HEK293T (cell line): Measurements from ENCODE around the gene CYP17A1.

Experiments
- CTCF ChIA-PET: fragments of 350-600 bp; formaldehyde crosslinking; extraction: SDS; loops from one replicate; lab custom pipeline; 2021; ENCODE audit warnings: antibody characterized with exemption, inconsistent platforms; lab: Yijun Ruan, JAX
- POLR2A ChIA-PET: fragments of 350-600 bp; formaldehyde crosslinking; extraction: SDS; loops from one replicate; lab custom pipeline; 2020; ENCODE audit warnings: antibody characterized with exemption, inconsistent platforms; lab: Yijun Ruan, JAX
- DNase-seq: peaks from one replicate; pipeline ENCODE4 v3.0.0; 2012; ENCODE audit warnings: mixed read lengths; ENCODE audit errors: extremely low spot score
- ARNT ChIP-seq: fragments of 450-650 bp; IDR thresholded peaks from 2 replicates; pipeline ENCODE4 v1.6.1; 2017; ENCODE audit warnings: mild to moderate bottlenecking
- BHLHE40 ChIP-seq: fragments of 450-650 bp; IDR thresholded peaks from 2 replicates; pipeline ENCODE4 v1.6.1; 2016; ENCODE audit warnings: mild to moderate bottlenecking, moderate library complexity, borderline replicate concordance
- ELF4 ChIP-seq: fragments of 450-650 bp; IDR thresholded peaks from 2 replicates; pipeline ENCODE4 v1.6.1; 2017; ENCODE audit warnings: antibody characterized with exemption
- FOXA1 ChIP-seq: fragments of 450-650 bp; IDR thresholded peaks from 2 replicates; pipeline ENCODE4 v1.6.1; 2016; ENCODE audit warnings: mild to moderate bottlenecking
- FOXK2 ChIP-seq: fragments of 450-650 bp; IDR thresholded peaks from 2 replicates; pipeline ENCODE4 v1.6.1; 2016; ENCODE audit warnings: mild to moderate bottlenecking
- FOXM1 ChIP-seq: fragments of 450-650 bp; IDR thresholded peaks from 2 replicates; pipeline ENCODE4 v1.6.1; 2017; ENCODE audit warnings: mild to moderate bottlenecking, borderline replicate concordance
- HDGF ChIP-seq: fragments of 450-650 bp; IDR thresholded peaks from 2 replicates; pipeline ENCODE4 v1.6.1; 2017; ENCODE audit warnings: antibody characterized with exemption, borderline replicate concordance
- LEF1 ChIP-seq: fragments of 450-650 bp; IDR thresholded peaks from 2 replicates; pipeline ENCODE4 v1.6.1; 2017; ENCODE audit warnings: mild to moderate bottlenecking, borderline replicate concordance
- NFRKB ChIP-seq: fragments of 450-650 bp; IDR thresholded peaks from 2 replicates; pipeline ENCODE4 v1.6.1; 2016; ENCODE audit warnings: mild to moderate bottlenecking, moderate library complexity
- PKNOX1 ChIP-seq: fragments of 450-650 bp; IDR thresholded peaks from 2 replicates; pipeline ENCODE4 v1.6.1; 2016
- SP1 ChIP-seq: fragments of 450-650 bp; IDR thresholded peaks from 2 replicates; pipeline ENCODE4 v1.6.1; 2017
- SUZ12 ChIP-seq: fragments of 450-650 bp; IDR thresholded peaks from 2 replicates; pipeline ENCODE4 v1.6.1; 2016; ENCODE audit warnings: mild to moderate bottlenecking
- TARDBP ChIP-seq: fragments of 450-650 bp; IDR thresholded peaks from 2 replicates; pipeline ENCODE4 v1.6.1; 2016

The CYP17A1 gene

GRCh38 chr10:102782673-102783551 is 54.3 kb downstream of the CYP17A1 start:
- CTCF ChIA-PET, result no interaction called here
- POLR2A ChIA-PET, result no interaction called here
- no peak for TF ChIP-seq LEF1
- TF ChIP-seq BHLHE40, result no peak
- TF ChIP-seq TARDBP, result no peak
- TF ChIP-seq PKNOX1, result no peak
- DNase-seq, result no peak

- ChIA-PET POLR2A (no interaction called here), CTCF (no interaction called here)
These were observed 55.2 kb downstream of the CYP17A1 start for GRCh38 chr10:102781921-102782557.

GRCh38 chr10:102781090-102781920 is 55.9 kb downstream of the CYP17A1 start:
- TF ChIP-seq TARDBP (no peak), PKNOX1 (no peak), FOXK2 (no peak), BHLHE40 (no peak), HDGF (no peak), ARNT (no peak), FOXA1 (no peak), FOXM1 (no peak)
- ChIA-PET CTCF (no interaction called here), POLR2A (no interaction called here)
- DNase-seq, result no peak

More at GRCh38 chr10:102781921-102782557, 55.2 kb downstream of the CYP17A1 start:
- no peak for TF ChIP-seq ELF4
- no peak for TF ChIP-seq SP1
- no peak for TF ChIP-seq SUZ12
- no peak for TF ChIP-seq HDGF
- TF ChIP-seq LEF1, result no peak
- TF ChIP-seq NFRKB, result no peak
- TF ChIP-seq TARDBP, result no peak
- no peak for TF ChIP-seq FOXM1
- DNase-seq, result no peak
